ENCODE data around the gene BABAM2.
A peak's percentile ranks its signal among the peaks of the same experiment; 100 is the strongest.

Gene BABAM2

DNA sequence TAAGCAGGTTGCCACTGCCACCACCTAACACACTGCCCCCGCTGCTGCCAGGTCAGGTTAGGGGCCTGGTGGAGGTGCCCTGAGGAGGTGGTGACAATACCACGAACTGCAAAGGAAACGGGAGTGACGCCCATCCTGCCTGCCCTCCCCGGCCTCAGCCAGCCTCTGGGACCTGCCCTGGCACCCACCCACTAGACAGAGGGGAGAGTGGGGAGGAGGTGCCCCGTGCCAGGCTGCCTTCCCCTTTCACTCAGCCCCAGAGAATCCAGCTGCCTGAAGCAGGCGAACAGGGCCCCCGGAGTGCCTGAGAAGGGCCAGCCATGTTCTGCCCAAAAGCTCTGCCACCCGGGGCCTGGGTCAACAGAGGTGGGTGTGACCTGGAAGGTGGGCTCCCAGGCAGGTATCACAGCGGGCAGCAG lies 457.6 kb downstream of the BABAM2 start:
- no peak for DNase-seq (ENCODE audit: low read depth)

DNA sequence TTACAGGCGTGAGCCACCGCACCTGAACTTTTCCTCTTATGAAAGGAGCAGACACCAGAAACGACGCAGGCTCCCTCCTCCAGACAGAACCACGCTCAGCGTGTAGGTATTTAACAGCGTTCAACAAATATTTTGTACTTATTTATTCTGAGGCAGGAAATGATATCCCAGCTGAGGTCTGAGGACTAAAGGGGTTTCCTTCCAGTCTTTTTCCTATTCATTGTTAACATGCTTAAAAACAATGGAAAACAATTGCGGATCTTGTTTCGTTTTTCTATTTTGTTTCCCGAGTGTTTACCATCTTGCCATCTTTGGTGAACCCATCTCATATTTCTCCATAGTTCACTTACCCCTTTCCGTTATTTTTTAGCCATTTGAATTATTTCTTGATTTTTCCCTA lies 458.4 kb downstream of the BABAM2 start:
- no peak for DNase-seq (ENCODE audit: low read depth)

DNA sequence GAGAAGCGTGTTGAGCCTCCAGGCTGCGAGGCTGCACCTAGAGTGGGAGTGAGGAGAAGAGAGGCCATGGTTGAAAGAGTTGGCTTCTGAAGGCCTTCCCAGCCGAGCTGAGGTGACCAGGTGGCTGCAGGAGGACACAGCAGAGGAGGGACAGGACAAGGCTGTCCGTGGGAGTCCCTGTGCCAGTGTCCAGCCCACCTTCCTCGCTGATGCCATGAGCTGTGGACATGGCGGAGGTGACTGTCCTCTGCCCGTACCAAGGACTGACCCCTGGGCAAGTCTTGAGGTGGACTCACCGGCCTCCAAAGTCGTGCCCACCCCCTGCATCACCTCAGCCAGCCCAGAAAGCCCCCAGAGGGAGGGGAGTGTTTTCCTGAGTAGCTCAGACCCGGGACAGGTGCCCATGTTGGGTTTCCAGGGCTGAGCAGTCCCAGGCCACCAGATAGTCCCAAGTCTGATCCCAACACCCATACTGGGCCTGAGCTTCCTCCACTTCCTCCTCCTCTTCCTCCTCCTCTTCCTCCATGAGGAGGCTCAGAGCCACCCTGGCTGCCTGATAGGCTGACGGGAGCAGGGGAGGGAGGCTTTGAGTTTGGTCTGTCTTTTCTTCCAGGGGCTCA lies 459.1 kb downstream of the BABAM2 start:
- no peak for DNase-seq (ENCODE audit: low read depth)

GRCh38 chr2:28350196-28350595 lies 459.7 kb downstream of the BABAM2 start:
- DNase-seq (ENCODE audit: low read depth): no peak

DNA sequence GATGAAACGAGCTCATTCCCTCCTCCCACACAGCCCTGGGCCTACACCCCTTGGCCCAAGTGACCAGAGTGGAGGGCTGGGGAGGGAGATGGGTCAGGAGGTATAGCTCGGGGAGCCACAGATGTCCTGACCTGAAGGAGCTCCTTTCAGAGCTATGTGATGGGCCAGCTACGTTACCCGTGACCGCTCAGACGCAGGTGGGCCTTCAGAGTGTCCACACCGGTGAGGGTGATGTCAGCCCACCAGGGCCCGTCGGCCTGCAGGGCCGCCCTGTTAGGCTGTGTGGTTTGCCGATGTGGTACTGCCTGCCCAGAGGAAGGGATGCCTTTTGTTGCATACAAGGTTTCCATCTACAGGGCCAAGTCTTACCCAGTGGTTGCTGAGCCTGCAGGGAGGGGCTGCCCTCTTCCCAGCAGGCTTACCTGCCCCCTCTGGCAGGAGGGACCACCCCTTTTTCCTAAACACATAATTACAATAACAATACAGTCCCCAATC lies 460.3 kb downstream of the BABAM2 start:
- DNase-seq (ENCODE audit: low read depth): no peak

- no peak for DNase-seq (ENCODE audit: low read depth)
Measured at GRCh38 chr2:28351621-28352020, 461.1 kb downstream of the BABAM2 start.

- no peak for DNase-seq (ENCODE audit: low read depth)
Measured at GRCh38 chr2:28352104-28352503, 461.6 kb downstream of the BABAM2 start.

DNA sequence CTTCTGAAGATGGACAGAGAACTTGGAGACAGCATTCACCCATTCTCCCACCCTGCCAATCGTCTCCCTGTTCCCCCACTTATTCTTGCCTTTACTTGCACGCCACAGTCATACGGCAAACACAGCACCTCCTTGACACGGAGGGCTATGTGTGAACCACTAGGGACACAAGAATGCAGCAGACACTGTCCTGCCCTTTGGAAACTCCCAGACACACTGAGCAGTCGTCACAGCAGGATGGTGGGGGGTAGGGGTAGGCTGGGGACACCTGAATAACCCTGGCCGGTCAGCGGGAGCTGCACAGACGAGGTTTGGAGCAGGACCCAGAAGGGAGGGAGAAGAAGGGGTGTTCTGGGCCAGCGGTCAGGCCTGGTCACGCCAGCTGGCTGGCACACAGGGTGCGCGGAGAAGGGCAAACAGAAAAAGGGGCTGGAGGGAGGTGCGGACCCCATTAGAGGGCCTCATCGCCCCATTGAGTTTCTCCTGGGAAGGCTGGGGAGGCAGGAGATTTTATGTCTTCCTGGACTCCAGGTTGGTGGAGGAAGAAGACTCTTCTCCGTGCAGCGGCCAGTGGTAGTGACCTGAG lies 462.2 kb downstream of the BABAM2 start:
- DNase-seq (ENCODE audit: low read depth): no peak

DNA sequence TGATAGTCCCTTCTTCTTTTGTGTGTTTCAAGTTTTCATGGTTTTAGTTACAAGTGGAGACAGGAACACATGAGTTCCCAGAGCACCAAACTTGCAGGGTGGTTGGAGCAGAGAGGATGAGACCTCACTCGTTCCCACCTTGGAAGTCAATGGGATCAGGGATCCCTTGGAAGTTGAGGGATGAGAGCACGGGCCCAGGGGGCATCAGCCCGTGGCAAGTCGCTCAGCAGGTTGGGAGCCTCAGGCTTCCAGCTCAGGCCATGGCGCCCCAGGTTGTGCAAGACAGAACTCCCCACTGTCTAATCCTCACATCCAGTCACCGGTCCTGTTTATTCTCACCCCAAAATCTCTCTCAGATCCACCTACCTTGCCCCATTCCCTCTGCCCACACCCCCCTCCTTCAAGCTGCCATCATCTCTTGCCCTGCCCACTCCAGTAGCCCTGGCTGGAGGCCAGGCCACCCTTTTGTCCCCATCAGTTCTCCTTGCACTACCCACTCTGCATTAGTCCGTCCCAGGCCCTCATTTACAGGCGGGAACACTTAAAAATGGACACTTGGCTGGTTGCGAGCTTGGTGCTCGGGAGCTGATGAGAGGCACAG lies 464.5 kb downstream of the BABAM2 start:
- no peak for DNase-seq (ENCODE audit: low read depth)

DNA sequence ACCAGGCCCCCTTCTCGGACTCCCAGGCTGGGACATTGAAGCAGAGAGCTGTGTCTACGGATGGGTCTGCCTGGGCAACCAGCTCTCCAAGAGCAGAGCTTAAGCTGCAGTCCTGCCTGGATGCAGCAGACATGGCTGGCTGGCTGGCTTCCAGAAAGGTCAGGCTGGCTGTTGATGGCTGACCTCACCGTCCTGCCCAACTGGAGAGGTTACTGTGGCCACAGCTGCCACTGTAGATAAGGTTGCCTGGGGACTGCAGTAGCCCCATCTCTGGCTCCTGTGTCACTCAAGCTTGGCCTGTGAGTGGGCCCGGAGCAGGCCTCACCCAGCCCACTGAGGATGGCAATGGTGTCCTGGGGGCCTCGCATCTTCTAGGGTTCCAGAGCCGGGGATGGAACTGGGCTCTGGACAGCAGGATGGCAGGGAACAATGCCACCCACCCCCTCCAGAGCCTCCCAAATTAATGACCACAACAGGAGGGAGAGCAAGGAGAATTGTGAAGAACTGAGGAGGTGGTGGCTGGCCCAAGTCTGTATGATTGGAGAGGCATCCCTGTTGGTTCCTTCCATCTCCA lies 465.1 kb downstream of the BABAM2 start:
- no peak for DNase-seq (ENCODE audit: low read depth)

GRCh38 chr2:28356095-28356911 lies 465.8 kb downstream of the BABAM2 start:
- peak; percentile 65 for DNase-seq (ENCODE audit: low read depth)

GRCh38 chr2:28357055-28357454 lies 466.5 kb downstream of the BABAM2 start:
- no peak for DNase-seq (ENCODE audit: low read depth)

GRCh38 chr2:28357948-28358667 lies 467.6 kb downstream of the BABAM2 start:
- DNase-seq (ENCODE audit: low read depth): no peak

DNA sequence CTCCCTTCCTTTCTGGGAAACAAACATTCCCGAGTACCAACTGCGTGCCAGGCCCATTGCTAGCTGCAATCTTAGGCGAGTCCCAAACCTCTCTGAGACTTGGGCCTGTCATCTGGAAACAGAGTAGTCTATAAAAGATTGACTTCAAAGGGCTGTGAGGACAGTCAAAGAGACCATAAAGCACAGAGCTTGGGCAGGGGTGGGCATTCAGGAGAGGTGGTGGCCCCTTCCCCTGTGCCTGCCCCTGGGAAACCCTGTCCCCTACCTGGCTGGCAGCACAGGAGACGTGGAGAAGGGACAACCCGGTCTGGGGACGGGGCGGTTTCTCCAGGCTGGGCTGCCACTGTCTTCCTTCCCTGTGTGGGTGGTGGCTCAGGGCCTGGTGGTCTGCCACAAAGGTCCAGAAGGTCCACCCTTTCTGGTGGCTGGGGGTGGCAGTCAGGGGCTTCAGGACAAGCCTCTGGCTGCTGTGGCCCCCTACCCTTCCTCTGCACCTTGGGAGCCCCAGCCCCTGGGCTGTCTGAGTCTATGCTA lies 468.2 kb downstream of the BABAM2 start:
- no peak for DNase-seq (ENCODE audit: low read depth)

DNA sequence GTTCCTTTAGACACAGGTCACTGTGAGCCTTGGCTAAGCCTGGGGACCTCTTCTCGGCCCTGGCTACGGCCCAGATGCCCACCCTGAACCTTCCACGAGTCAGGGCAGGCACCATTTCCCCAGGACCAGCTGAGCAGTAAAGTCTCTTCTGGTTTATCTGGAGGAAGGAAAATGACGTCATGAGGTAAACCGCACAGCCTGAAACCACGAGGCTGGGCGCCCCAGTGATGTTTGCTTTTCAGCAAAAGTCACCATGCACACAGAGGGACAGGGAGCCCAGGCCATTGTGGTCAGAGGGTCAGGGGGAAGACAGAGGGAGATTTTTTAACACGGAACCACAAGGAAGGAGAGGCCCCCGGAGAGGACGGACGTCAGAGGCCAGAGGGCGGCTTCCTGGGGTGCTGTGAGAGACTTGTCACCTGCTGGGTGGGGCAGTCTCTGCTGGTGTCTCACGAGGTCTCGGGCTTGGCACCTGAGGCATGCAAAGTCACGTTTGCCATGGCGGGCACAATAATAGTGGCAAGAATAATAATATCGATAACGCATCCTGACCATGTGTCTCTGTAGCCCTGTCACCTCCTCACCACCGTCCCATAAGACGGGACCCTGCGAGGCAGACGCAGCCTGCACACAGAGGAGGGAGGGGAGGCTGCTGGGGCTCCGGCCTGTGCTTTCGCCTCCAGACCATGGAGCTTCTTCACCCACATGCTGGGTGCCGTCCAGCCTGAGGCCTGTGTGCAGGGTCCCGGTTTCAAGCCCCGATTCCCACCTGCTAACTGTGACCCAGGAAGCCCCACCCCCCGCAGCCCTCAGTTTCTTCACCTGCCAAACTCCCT lies 468.9 kb downstream of the BABAM2 start:
- DNase-seq (ENCODE audit: low read depth): no peak

- DNase-seq (ENCODE audit: low read depth): no peak
Measured at GRCh38 chr2:28360058-28360717, 469.7 kb downstream of the BABAM2 start.

- DNase-seq (ENCODE audit: low read depth): peak; percentile 56
Measured at GRCh38 chr2:28360718-28361293, 470.3 kb downstream of the BABAM2 start.

DNA sequence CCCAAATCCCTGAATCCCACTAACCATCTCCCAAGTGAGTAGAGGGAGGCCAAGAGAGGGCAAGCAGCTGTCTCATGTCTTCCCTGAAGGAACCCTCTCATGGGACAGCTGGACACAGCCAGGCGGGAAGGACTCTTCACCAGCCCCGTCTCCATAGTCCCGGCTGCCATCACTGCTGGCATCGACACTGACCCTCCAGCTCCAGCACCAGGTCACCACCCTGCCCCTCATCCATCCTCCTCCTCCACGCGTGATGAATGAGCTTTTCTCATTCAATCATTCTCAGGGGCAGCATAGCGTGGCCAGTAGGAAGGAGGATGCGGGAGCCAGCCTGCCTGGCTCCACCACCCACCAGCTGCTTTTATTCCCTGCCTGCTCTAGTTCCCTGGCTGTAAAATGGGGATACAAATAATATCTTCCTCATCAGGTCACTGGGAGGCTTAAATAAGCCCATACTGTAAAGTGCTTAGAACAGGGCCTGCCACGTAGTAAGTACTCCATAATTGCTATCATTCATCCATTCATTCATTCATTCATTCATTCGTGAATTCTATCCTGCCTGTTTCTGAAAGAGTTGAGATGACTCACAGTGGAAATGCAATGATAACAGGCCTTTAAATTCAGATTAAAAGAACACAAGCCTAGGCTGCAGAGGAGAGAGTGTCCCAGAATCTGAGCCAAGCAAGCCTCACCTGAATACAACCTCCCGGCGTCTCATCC lies 471.6 kb downstream of the BABAM2 start:
- DNase-seq (ENCODE audit: low read depth): no peak

GRCh38 chr2:28362991-28363521 lies 472.5 kb downstream of the BABAM2 start:
- no peak for DNase-seq (ENCODE audit: low read depth)
